Esophagus squamous epithelium (tissue), 5 donors: Measurements from ENCODE around the gene GAA. TPM values are rescaled to one million over a fixed set of nuclear protein-coding genes. Genes with fewer than 3 reads are reported as not detected.

Source experiments
- DNase-seq: peaks from one replicate; lab custom pipeline; 2025; lab: John Stamatoyannopoulos, UW
- H3K27ac ChIP-seq, 4 donors: fragments of 200-600 bp; sonication (generic); one replicate each; pipeline ENCODE4 v1.5.1; 2016 to 2019; ENCODE audit warnings: mild to moderate bottlenecking in 1 of 4
- H3K27me3 ChIP-seq, 4 donors: fragments of 200-600 bp; sonication (generic); 1 replicate in 3 of 4; 2 replicates in 1 of 4; pipeline versions ENCODE4 v1.5.1 to v1.6.0; 2017 to 2021; ENCODE audit warnings: antibody characterized with exemption in 1 of 4
- H3K36me3 ChIP-seq, 3 donors: fragments of 200-600 bp; sonication (generic); one replicate each; pipeline ENCODE4 v1.5.1; 2016 to 2019
- H3K4me1 ChIP-seq, 3 donors: fragments of 200-600 bp; sonication (generic); one replicate each; pipeline ENCODE4 v1.5.1; 2017 to 2019
- H3K4me3 ChIP-seq, 4 donors: fragments of 200-600 bp; sonication (generic); 1 replicate in 3 of 4; 2 replicates in 1 of 4; pipeline ENCODE4 v1.5.1; 2016 to 2019; ENCODE audit warnings: mild to moderate bottlenecking in 2 of 4, moderate library complexity in 1 of 4
- H3K9me3 ChIP-seq, 3 donors: fragments of 200-600 bp; sonication (generic); one replicate each; pipeline ENCODE4 v1.5.1; 2016 to 2019
- CTCF ChIP-seq, 6 experiments: fragments of 450-650 bp in 4 of 6; fragments of 200-600 bp in 2 of 6; sonication (generic) in 2 of 6; IDR thresholded peaks; one replicate each; pipeline ENCODE4 v1.5.1; 2016 to 2019; ENCODE audit warnings: antibody characterized with exemption in 6 of 6, mild to moderate bottlenecking in 4 of 6, moderate library complexity in 4 of 6
- POLR2A ChIP-seq, 4 donors: fragments of 450-650 bp; IDR thresholded peaks; one replicate each; pipeline ENCODE4 v1.6.1; 2017; ENCODE audit warnings: antibody characterized with exemption in 4 of 4, mild to moderate bottlenecking in 4 of 4, moderate library complexity in 3 of 4
- WGBS, 2 donors: methylation state at CpG; one replicate each; pipeline ENCODE4 v1.1.5; 2018; 5-methylcytosine and 5-hydroxymethylcytosine counted together
- intact Hi-C: fragments of 100-400 bp; cut with DNase I; formaldehyde crosslinking; loops from one replicate; pipeline ENCODE4 v1.15.0; 2022
- total RNA-seq, 4 donors: library from RNA; depleted of rRNA; stranded (reverse); fragments of >200 nt; gene quantifications; one replicate each; pipeline ENCODE4 v1.1.0, GENCODE V29; 2016
- donor health status: DM: yes; HTN: yes; CAD: no.

Gene GAA
- total RNA-seq, 4 donors from 2014 or later = 14.3 to 50.4 (median 28.7) TPM

GRCh38 chr17:80160536-80160935 is 59.2 kb downstream of the GAA start:
- Histone ChIP-seq H3K9me3 (peaks cover 0 to 8% (median 5%) of the 10 kb centered on the region in 3 donors), H3K4me1 (no peaks in the 10 kb centered on the region), H3K27ac (peak overlapping the region in 1 of 4 donors; percentile 17), H3K27me3 (no peaks in the 10 kb centered on the region), H3K4me3 (no peak overlapping the region), H3K36me3 (no peaks in the 10 kb centered on the region)
- WGBS, 2 donors = 56 to 66% methylated on average over 3 of the region's 3 CpGs
- no peak for TF ChIP-seq POLR2A (IDR thresholded peaks at IDR 0.05)
- no peak for TF ChIP-seq CTCF (IDR thresholded peaks at IDR 0.05)
- intact Hi-C loops = no loop called here
- DNase-seq = no peak

GRCh38 chr17:80163336-80163735 is 62.0 kb downstream of the GAA start:
- H3K36me3 ChIP-seq = no peaks in the 10 kb centered on the region
- no peak overlapping the region for H3K4me3 ChIP-seq
- TF ChIP-seq POLR2A (IDR thresholded peaks at IDR 0.05) (no peak), CTCF (IDR thresholded peaks at IDR 0.05) (no peak)
- WGBS, 2 donors = 73 to 86% methylated on average over 4 of the region's 4 CpGs
- H3K4me1 ChIP-seq = peaks cover 0 to 11% (median 0%) of the 10 kb centered on the region in 3 donors
- H3K27me3 ChIP-seq = no peaks in the 10 kb centered on the region
- no peak overlapping the region for H3K27ac ChIP-seq
- no peak for DNase-seq
- intact Hi-C loops = no loop called here
- no peaks in the 10 kb centered on the region for H3K9me3 ChIP-seq

GRCh38 chr17:80164185-80164584 is 62.8 kb downstream of the GAA start:
- no peak overlapping the region for H3K4me3 ChIP-seq
- no peak for DNase-seq
- H3K9me3 ChIP-seq = no peaks in the 10 kb centered on the region
- intact Hi-C loops = no loop called here
- peaks cover 0 to 19% (median 0%) of the 10 kb centered on the region in 3 donors for H3K4me1 ChIP-seq
- no peaks in the 10 kb centered on the region for H3K27me3 ChIP-seq
- H3K36me3 ChIP-seq = no peaks in the 10 kb centered on the region
- TF ChIP-seq POLR2A (IDR thresholded peaks at IDR 0.05) = no peak
- TF ChIP-seq CTCF (IDR thresholded peaks at IDR 0.05) = no peak
- H3K27ac ChIP-seq = no peak overlapping the region
- 79 to 90% methylated on average over 11 of the region's 11 CpGs for WGBS, 2 donors

- intact Hi-C loops = no loop called here
- TF ChIP-seq CTCF (IDR thresholded peaks at IDR 0.05) (peak in 1 of 6 experiments; percentile 15), POLR2A (IDR thresholded peaks at IDR 0.05) (no peak)
- Histone ChIP-seq H3K9me3 (no peaks in the 10 kb centered on the region), H3K27me3 (no peaks in the 10 kb centered on the region), H3K27ac (no peak overlapping the region), H3K4me3 (no peak overlapping the region), H3K36me3 (no peaks in the 10 kb centered on the region), H3K4me1 (peaks cover 0 to 33% (median 0%) of the 10 kb centered on the region in 3 donors)
- 55 to 60% methylated on average over 5 to 6 of the region's 6 CpGs for WGBS, 2 donors
- no peak for DNase-seq
These were observed 65.1 kb downstream of the GAA start for GRCh38 chr17:80166446-80166845.

GRCh38 chr17:80168371-80168770 is 67.0 kb downstream of the GAA start:
- no peak overlapping the region for H3K4me3 ChIP-seq
- no peaks in the 10 kb centered on the region for H3K27me3 ChIP-seq
- 59 to 73% methylated on average over 5 of the region's 5 CpGs for WGBS, 2 donors
- H3K36me3 ChIP-seq = no peaks in the 10 kb centered on the region
- H3K9me3 ChIP-seq = no peaks in the 10 kb centered on the region
- peaks cover 0 to 33% (median 0%) of the 10 kb centered on the region in 3 donors for H3K4me1 ChIP-seq
- no peak for TF ChIP-seq CTCF (IDR thresholded peaks at IDR 0.05)
- TF ChIP-seq POLR2A (IDR thresholded peaks at IDR 0.05) = no peak
- H3K27ac ChIP-seq = no peak overlapping the region
- intact Hi-C loops = no loop called here
- no peak for DNase-seq
